ENCODE measurements around the gene LYVE1. TPM values are rescaled to one million over a fixed set of nuclear protein-coding genes. Genes with fewer than 3 reads are reported as not detected.

LYVE1 gene
- total RNA-seq, 2 experiments from 2014 or later: not detected

DNA sequence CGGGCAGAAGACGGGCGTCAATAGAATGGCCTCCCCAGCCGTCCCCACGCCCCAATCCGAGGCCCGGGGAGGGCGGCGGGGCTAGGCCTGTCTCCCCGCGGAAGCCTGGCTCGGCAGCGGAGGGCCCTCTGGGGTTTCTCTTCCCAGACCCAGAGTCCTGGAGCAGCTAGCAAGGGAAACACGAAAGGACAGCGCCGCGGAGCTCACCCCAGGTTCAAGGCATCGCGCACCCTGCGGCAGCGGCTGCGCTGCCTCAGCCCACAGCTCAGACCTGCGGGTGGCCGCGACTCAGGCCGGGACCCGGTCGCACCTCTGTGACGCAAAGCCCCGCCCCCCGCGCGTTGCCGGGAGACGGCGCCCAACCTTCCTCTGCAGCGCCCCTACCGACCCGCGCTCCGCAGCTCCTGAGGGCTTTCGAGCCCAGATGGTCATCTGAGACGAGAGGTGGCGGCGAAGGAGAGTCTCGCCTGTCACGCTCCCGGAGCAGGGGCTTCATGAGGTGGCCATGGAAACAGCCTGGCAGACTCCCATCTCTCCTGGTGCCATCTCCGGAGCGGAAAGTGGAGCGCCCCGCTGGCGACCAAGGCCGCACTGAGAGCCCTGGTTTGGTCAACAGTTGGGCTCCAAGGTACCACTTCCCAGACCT is 27.4 kb downstream of the LYVE1 start, which contains the start of gene RNF141:
Gene RNF141, minus strand, starts transcription at position 273 of the 646 bp plus-strand sequence. CDS start 7,029 bp downstream, outside the sequence.
- ATAC-seq: peak; percentile 97
- H3K9me3 Mint-ChIP-seq (ENCODE audit: low read depth): peaks cover 2% of the 10 kb centered on the region
- peak; percentile 95 for DNase-seq
- H3K36me3 Mint-ChIP-seq: no peaks in the 10 kb centered on the region
- CTCF ChIA-PET: interaction anchor here (0.6 to 3.5 kb wide), 56 partner anchors 10 to 268 kb away, joined by 3 to 26 read pairs (median 5); partner anchors contain the start of genes AMPD3, CTR9 and EIF4G2
- peak within 1 kb of the TSS; percentile 84 for H3K4me3 Mint-ChIP-seq
- H3K27ac Mint-ChIP-seq: peak within 1 kb of the TSS; percentile 78
- H3K27me3 Mint-ChIP-seq: no peaks in the 10 kb centered on the region
- H3K4me1 Mint-ChIP-seq: peaks cover 21% of the 10 kb centered on the region

DNA sequence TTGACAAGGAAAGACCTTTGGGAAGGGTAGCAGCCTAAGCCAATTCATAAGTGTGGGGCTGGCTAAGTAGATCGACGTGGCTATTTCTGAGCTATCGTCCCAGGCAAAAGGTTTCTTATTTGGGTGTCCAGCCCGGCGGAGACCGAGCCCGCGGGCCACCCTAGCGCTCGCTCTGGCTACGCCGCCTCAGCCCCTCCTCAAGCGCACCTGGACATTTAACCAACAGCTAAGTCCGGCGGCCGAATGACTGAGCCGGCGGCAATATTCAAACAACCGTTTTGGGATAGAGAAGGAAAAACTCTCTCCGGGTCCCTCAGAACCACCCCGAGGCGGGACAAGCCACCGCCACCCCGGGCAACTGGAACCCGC is 27.9 kb downstream of the LYVE1 start:
- ATAC-seq: peak; percentile 21
- Mint-ChIP-seq H3K27me3 (no peaks in the 10 kb centered on the region), H3K27ac (peak overlapping the region; percentile 78), H3K9me3 (ENCODE audit: low read depth) (peaks cover 2% of the 10 kb centered on the region), H3K4me1 (peaks cover 25% of the 10 kb centered on the region), H3K4me3 (peak overlapping the region; percentile 84), H3K36me3 (no peaks in the 10 kb centered on the region)
- CTCF ChIA-PET: interaction anchor here (0.6 to 3.5 kb wide), 54 partner anchors 9 to 269 kb away, joined by 3 to 26 read pairs (median 5); partner anchors contain the start of genes AMPD3, CTR9 and EIF4G2
- DNase-seq: no peak

DNA sequence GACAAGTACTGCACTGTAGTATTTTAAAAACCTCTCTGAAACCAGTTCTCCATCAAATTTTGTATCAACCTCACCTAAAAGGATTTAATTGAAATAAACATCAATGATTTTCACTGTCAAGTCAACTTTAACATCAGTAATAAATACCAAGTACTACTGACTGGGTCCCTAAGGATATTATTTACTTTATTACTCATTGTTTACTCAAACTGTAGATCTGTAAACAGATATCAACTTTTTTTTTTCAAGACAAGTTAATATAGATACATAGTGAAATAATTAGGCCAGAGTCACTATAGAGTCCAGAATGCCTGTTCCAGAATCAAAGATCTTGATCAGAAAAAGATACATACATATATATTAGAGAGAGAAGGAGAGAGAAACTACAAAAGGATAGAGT is 29.1 kb downstream of the LYVE1 start:
- Mint-ChIP-seq H3K4me1 (peaks cover 25% of the 10 kb centered on the region), H3K4me3 (peak overlapping the region; percentile 84), H3K9me3 (ENCODE audit: low read depth) (peaks cover 2% of the 10 kb centered on the region), H3K27ac (no peak overlapping the region), H3K36me3 (no peaks in the 10 kb centered on the region), H3K27me3 (no peaks in the 10 kb centered on the region)
- CTCF ChIA-PET: interaction anchor here (1.1 to 3.5 kb wide), 5 partner anchors 84 to 130 kb away, joined by 3 to 26 read pairs (median 11); partner anchors contain the start of gene AMPD3
- DNase-seq (no peak), ATAC-seq (no peak)

DNA sequence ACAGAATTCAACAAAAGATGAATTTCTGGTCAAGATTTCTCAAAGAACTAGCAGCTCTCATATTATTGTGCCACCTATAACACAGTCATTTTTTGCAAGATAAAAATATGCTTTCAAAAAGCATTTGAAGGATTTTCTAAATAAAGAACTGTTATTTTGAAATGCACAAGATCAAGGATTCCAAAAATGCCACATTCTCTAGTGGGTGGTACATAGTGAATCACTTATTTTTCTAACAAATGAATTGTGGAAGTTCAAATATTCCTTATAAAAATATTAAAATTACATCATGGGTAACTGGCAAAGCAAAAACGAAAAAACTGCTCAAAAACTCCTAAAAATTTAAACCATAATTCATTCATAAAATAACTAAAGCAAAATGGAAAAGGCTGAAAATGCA is 29.5 kb downstream of the LYVE1 start:
- no peak overlapping the region for H3K4me3 Mint-ChIP-seq
- CTCF ChIA-PET: no interaction called here
- ATAC-seq (no peak), DNase-seq (no peak)
- peaks cover 25% of the 10 kb centered on the region for H3K4me1 Mint-ChIP-seq
- no peak overlapping the region for H3K27ac Mint-ChIP-seq
- no peaks in the 10 kb centered on the region for H3K36me3 Mint-ChIP-seq
- no peaks in the 10 kb centered on the region for H3K27me3 Mint-ChIP-seq
- no peaks in the 10 kb centered on the region for H3K9me3 Mint-ChIP-seq (ENCODE audit: low read depth)

DNA sequence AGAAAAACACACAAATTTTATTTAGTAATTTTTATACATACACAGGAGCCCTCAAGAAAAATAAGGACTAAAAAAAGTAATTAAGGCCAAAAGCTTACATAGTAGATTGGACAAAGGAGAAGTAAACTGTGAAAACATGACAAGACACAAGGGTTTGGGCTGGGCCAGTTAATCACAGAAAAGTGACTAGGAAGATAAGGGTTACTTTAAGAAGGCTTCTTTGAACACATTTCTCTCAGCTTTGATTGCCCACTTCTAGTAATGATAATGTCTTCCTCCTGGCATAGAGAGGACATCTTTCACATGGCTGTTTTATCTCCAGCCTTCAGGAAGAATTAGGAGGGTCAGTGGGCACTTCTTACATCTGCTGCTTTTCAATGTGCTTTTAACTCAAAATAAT is 30.9 kb downstream of the LYVE1 start:
- ATAC-seq: no peak
- no peak for DNase-seq
- no peaks in the 10 kb centered on the region for H3K9me3 Mint-ChIP-seq (ENCODE audit: low read depth)
- H3K27me3 Mint-ChIP-seq: no peaks in the 10 kb centered on the region
- no peak overlapping the region for H3K27ac Mint-ChIP-seq
- H3K4me3 Mint-ChIP-seq: no peak overlapping the region
- H3K4me1 Mint-ChIP-seq: peaks cover 25% of the 10 kb centered on the region
- no peaks in the 10 kb centered on the region for H3K36me3 Mint-ChIP-seq
- CTCF ChIA-PET: no interaction called here

DNA sequence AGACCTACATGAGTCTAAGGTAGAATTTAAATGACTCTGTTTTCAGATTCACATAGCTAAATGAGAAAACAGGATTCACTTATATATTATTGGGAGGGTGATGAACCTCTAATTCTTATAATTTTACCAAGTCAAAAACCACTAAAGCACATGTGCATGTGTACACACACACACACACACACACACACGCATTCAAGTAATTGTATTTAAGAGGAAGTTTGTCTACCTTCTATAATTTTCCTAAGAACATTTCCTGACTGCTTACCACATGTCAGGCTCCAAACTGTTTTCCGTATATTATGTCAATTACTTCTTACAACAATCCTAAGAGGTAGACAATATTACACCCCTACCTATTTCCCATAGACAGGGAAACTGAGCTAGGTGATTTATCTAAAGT is 34.1 kb downstream of the LYVE1 start:
- H3K9me3 Mint-ChIP-seq (ENCODE audit: low read depth): no peaks in the 10 kb centered on the region
- no peak overlapping the region for H3K4me3 Mint-ChIP-seq
- peaks cover 2% of the 10 kb centered on the region for H3K36me3 Mint-ChIP-seq
- peaks cover 12% of the 10 kb centered on the region for H3K4me1 Mint-ChIP-seq
- H3K27ac Mint-ChIP-seq: no peak overlapping the region
- ATAC-seq (no peak), DNase-seq (no peak)
- CTCF ChIA-PET: interaction anchor here (0.9 to 1.6 kb wide), 3 partner anchors 56 to 208 kb away, joined by 3 to 4 read pairs (median 3); no protein-coding TSS in a partner anchor
- no peaks in the 10 kb centered on the region for H3K27me3 Mint-ChIP-seq

DNA sequence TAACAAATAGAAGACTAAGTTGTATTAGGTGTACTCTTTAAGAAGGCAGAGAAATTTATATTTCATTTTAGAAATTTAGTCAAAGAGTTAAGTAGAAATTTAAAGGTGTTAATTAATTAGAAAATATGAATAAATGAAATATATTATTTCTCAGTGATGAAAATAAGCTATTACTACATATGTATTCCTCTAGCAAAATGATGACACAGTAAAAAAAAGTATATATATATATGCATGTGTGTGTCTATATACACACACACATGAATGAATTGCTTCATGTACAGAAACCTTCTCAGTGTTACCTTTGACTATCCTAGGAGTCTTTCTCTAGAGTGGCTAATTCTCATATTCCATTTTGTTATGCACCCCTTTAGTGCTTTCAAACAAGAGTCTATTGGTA is 35.1 kb downstream of the LYVE1 start:
- Mint-ChIP-seq H3K4me1 (peaks cover 8% of the 10 kb centered on the region), H3K27me3 (no peaks in the 10 kb centered on the region), H3K27ac (no peak overlapping the region), H3K36me3 (peaks cover 2% of the 10 kb centered on the region), H3K9me3 (ENCODE audit: low read depth) (no peaks in the 10 kb centered on the region), H3K4me3 (no peak overlapping the region)
- no peak for DNase-seq
- CTCF ChIA-PET: interaction anchor here (1.9 kb wide), 1 partner anchor 74 kb away, joined by 4 read pairs; no protein-coding TSS in a partner anchor
- no peak for ATAC-seq

DNA sequence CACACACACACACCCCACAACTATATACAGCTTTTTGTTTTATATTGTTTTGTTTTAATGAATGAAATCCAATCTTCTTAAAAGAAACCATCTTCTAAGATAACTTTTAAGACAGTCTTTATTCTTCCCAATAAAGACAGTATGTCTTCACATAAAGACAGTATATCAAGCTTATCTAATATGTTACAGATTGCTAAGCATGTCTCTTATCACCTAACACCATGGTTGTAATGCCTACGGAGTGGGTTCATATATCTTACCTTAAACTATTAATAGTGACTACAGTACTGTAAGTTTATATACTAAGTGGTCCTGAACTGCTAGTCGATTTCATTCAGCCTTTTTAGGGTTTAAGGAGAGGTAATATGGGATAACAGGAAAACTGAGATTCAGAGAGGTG is 35.9 kb downstream of the LYVE1 start:
- Mint-ChIP-seq H3K27me3 (no peaks in the 10 kb centered on the region), H3K9me3 (ENCODE audit: low read depth) (no peaks in the 10 kb centered on the region), H3K4me1 (peaks cover 10% of the 10 kb centered on the region), H3K27ac (no peak overlapping the region), H3K36me3 (peaks cover 2% of the 10 kb centered on the region), H3K4me3 (no peak overlapping the region)
- DNase-seq (no peak), ATAC-seq (no peak)
- CTCF ChIA-PET: interaction anchor here (1.9 to 3.0 kb wide), 2 partner anchors 9 to 73 kb away, joined by 4 to 26 read pairs; partner anchors contain the start of gene RNF141

DNA sequence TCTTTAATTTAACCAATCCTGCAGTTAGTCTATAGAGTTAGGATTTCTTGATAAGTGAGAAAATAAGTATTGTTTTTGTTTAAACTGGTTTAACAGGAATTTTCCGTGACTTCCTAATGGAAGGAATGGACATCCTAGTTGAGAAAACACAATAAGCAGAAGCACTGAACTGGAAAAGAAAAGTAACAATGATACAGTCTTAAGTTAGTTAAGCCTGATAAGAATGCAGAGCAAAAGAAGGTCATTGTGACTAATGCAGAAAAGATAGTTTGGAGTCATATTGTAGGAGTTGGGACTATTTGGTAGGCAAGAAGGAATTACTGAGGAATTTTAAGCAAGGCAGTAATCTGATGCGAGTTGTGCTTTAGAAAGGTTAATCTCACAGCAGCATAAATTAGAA is 39.2 kb downstream of the LYVE1 start:
- CTCF ChIA-PET: interaction anchor here (0.8 to 1.5 kb wide), 2 partner anchors 9 to 12 kb away, joined by 3 to 8 read pairs; partner anchors contain the start of gene RNF141
- peaks cover 10% of the 10 kb centered on the region for H3K36me3 Mint-ChIP-seq
- no peaks in the 10 kb centered on the region for H3K9me3 Mint-ChIP-seq (ENCODE audit: low read depth)
- H3K4me3 Mint-ChIP-seq: no peak overlapping the region
- no peak for DNase-seq
- ATAC-seq: no peak
- H3K27ac Mint-ChIP-seq: no peak overlapping the region
- no peaks in the 10 kb centered on the region for H3K27me3 Mint-ChIP-seq
- peaks cover 14% of the 10 kb centered on the region for H3K4me1 Mint-ChIP-seq

DNA sequence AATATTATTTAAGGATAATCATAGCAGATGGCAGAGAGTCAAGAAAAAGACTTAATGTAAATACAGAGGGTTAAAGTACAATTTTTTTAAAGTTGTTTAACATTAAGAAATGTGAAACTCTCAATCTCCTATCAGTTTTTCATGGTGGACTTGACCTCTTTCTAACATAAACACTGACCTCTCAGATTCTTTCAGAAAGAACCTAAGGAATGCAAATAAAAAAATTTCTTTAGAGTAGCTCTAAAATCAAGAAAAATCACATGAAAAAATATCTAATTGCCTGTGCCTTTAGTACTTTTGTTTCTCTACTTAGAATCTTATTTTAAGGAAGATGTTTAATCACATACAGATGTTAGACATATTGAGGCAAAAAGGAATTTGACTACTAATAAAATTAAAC is 40.3 kb downstream of the LYVE1 start:
- CTCF ChIA-PET: interaction anchor here (0.7 to 1.5 kb wide), 3 partner anchors 13 to 208 kb away, joined by 3 to 8 read pairs (median 3); partner anchors contain the start of gene RNF141
- Mint-ChIP-seq H3K9me3 (ENCODE audit: low read depth) (no peaks in the 10 kb centered on the region), H3K4me3 (no peak overlapping the region), H3K36me3 (peaks cover 12% of the 10 kb centered on the region), H3K4me1 (peaks cover 14% of the 10 kb centered on the region), H3K27ac (no peak overlapping the region), H3K27me3 (no peaks in the 10 kb centered on the region)
- ATAC-seq (no peak), DNase-seq (no peak)

DNA sequence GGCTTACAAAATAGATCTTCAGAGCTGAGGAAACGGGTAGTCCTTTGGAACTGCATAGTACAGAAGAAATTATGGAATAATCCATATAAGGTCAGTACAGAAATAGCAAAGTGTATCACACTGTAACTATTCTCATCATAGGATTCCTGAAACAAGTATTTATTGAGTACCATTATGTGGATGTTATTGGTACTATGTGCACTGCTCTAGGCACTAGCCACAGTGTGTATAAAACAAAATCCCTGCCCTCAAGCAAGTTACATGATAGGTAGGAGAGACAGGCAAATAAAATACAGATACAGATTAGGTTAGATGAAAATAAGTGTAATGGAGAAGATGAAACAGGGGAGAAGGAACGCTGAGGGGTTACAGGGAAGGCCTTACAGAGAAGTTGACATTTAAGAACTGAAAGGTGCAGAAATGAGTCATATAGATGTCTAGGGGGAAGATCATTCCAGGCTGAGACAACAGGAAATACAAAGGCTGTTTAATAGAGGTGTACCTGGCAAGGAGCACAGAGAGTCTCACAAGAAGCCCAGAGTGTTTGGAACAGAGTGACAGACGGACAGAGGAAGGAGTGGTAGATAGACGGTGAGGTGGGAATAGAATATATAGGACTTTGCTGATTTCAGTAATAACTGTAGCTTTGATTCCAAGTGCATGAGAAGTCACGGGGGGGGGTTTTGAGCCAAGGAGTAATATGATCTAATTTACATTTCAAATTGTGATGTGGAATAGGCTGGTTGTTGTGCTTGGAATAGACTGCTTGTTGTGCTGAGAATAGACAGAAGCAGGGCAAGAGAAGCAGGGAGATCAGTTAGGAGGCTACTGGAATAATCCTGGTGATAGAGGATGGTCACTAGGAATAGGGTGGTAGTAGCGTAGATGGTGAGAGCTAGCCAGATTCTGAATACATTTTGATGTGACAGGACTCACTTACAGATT is 41.2 kb downstream of the LYVE1 start:
- Mint-ChIP-seq H3K4me3 (no peak overlapping the region), H3K9me3 (ENCODE audit: low read depth) (no peaks in the 10 kb centered on the region), H3K27ac (no peak overlapping the region), H3K36me3 (peaks cover 12% of the 10 kb centered on the region), H3K27me3 (no peaks in the 10 kb centered on the region), H3K4me1 (peaks cover 14% of the 10 kb centered on the region)
- CTCF ChIA-PET: interaction anchor here (0.7 to 1.5 kb wide), 2 partner anchors 14 to 209 kb away, joined by 3 to 8 read pairs; partner anchors contain the start of gene RNF141
- ATAC-seq: peak; percentile 61
- DNase-seq: no peak

DNA sequence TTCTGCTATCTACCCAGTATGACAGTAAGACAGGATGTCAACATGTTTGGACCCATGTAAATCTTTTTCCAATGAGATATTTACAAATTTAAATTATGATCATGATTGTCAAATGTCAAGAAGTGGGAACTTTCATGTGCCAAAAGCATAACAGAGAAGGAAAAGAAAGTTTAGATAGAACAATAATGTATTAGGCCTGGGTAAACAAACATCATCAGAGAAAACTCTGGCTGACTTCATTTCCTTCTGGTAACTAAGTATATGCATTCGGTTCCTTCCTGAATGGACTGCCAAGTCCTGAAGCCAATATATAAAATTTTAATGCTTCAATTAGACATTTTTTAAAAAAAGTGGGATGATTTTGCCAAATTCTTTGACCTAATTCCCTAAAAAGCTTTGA is 44.0 kb downstream of the LYVE1 start:
- peaks cover 14% of the 10 kb centered on the region for H3K36me3 Mint-ChIP-seq
- H3K27me3 Mint-ChIP-seq: no peaks in the 10 kb centered on the region
- H3K4me1 Mint-ChIP-seq: peaks cover 14% of the 10 kb centered on the region
- CTCF ChIA-PET: no interaction called here
- no peak overlapping the region for H3K27ac Mint-ChIP-seq
- H3K4me3 Mint-ChIP-seq: no peak overlapping the region
- ATAC-seq (no peak), DNase-seq (no peak)
- no peaks in the 10 kb centered on the region for H3K9me3 Mint-ChIP-seq (ENCODE audit: low read depth)

DNA sequence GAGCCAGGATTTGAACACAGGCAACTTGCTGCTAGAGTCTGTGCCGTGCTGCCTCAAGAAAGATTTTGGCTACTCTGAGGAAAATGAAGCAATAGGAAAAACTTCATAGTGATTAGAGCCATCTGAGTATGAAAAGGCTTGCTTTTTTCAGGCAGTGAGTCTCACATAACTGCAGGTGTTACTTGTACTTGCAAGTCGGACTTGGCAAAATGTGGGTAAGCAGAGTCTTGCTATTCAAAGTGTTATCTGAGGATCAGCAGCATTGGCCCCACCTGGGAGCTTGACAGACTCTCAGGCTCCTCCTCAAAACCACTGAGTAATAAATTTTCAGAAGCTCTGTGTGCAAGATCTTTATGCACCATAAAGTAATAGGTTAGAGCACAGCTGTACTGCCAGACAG is 45.5 kb downstream of the LYVE1 start:
- no peaks in the 10 kb centered on the region for H3K27me3 Mint-ChIP-seq
- H3K36me3 Mint-ChIP-seq: peaks cover 12% of the 10 kb centered on the region
- no peak overlapping the region for H3K4me3 Mint-ChIP-seq
- CTCF ChIA-PET: interaction anchor here (0.6 to 1.6 kb wide), 2 partner anchors 18 to 1074 kb away, joined by 5 to 6 read pairs; partner anchors contain the start of gene RNF141
- H3K9me3 Mint-ChIP-seq (ENCODE audit: low read depth): no peaks in the 10 kb centered on the region
- H3K27ac Mint-ChIP-seq: no peak overlapping the region
- ATAC-seq (no peak), DNase-seq (no peak)
- H3K4me1 Mint-ChIP-seq: peaks cover 14% of the 10 kb centered on the region

All from activated CD8-positive, alpha-beta memory T cell treated with anti-CD3 and anti-CD28 coated beads, Interleukin-2, amount 10 ng/mL, durations not matched to agents 7 days and 5 days (primary cell).